Trophoblast cell (in vitro differentiated cells and primary cell): Measurements from ENCODE around the gene LRBA.
A peak's percentile ranks its signal among the peaks of the same experiment; 100 is the strongest.

Source experiments
- DNase-seq, 2 donors: peaks; one replicate each; pipeline ENCODE4 v3.0.0-alpha.2; 2016
- H2AFZ ChIP-seq: 2 replicates; pipeline ENCODE4 v1.6.1; 2013; ENCODE audit warnings: low read length, moderate library complexity, mild to moderate bottlenecking; ENCODE audit not compliant: insufficient read depth, poor library complexity
- H2AK5ac ChIP-seq: 2 replicates; pipeline ENCODE4 v1.6.1; 2013; ENCODE audit warnings: mild to moderate bottlenecking, low read length
- H2BK120ac ChIP-seq: 2 replicates; pipeline ENCODE4 v1.6.1; 2013; ENCODE audit warnings: low read length, mild to moderate bottlenecking, moderate library complexity; ENCODE audit not compliant: insufficient read depth, poor library complexity
- H2BK12ac ChIP-seq: 2 replicates; pipeline ENCODE4 v1.6.1; 2013; ENCODE audit warnings: mild to moderate bottlenecking, low read length, moderate library complexity
- H2BK5ac ChIP-seq: 2 replicates; pipeline ENCODE4 v1.6.1; 2013; ENCODE audit warnings: low read length, low read depth, moderate library complexity, mild to moderate bottlenecking; ENCODE audit not compliant: poor library complexity
- H3K14ac ChIP-seq: 2 replicates; pipeline ENCODE4 v1.6.1; 2013; ENCODE audit warnings: mild to moderate bottlenecking, low read length
- H3K18ac ChIP-seq: 2 replicates; pipeline ENCODE4 v1.6.1; 2013; ENCODE audit warnings: mild to moderate bottlenecking, low read length
- H3K23ac ChIP-seq: 2 replicates; pipeline ENCODE4 v1.6.1; 2013; ENCODE audit warnings: low read length
- H3K27ac ChIP-seq: 2 replicates; pipeline ENCODE4 v1.5.1; 2013; ENCODE audit warnings: low read depth, mild to moderate bottlenecking, inconsistent platforms, low read length, moderate library complexity
- H3K27me3 ChIP-seq: 2 replicates; pipeline ENCODE4 v1.6.1; 2013; ENCODE audit warnings: inconsistent platforms, mild to moderate bottlenecking, low read length, moderate library complexity; ENCODE audit not compliant: insufficient read depth
- H3K36me3 ChIP-seq, 2 experiments: 1 replicate in 1 of 2; 2 replicates in 1 of 2; pipeline ENCODE4 v1.6.1; 2013; ENCODE audit warnings: low read length in 2 of 2, mild to moderate bottlenecking in 2 of 2, moderate library complexity in 1 of 2; ENCODE audit not compliant: insufficient read depth in 2 of 2, control insufficient read depth in 1 of 2
- H3K4ac ChIP-seq: 2 replicates; pipeline ENCODE4 v1.6.1; 2013; ENCODE audit warnings: low read depth, mild to moderate bottlenecking, low read length, moderate library complexity
- H3K4me1 ChIP-seq, 2 experiments: 1 replicate in 1 of 2; 2 replicates in 1 of 2; pipeline ENCODE4 v1.6.1; 2013; ENCODE audit warnings: low read length in 2 of 2, mild to moderate bottlenecking in 2 of 2, moderate library complexity in 1 of 2; ENCODE audit not compliant: insufficient read depth in 2 of 2, control insufficient read depth in 1 of 2
- H3K4me2 ChIP-seq: 2 replicates; pipeline ENCODE4 v1.6.1; 2013; ENCODE audit warnings: inconsistent platforms, mild to moderate bottlenecking, low read length, moderate library complexity
- H3K4me3 ChIP-seq: 2 replicates; pipeline ENCODE4 v1.5.1; 2013; ENCODE audit warnings: mild to moderate bottlenecking, low read depth, low read length, inconsistent platforms
- H3K79me1 ChIP-seq: one replicate; pipeline ENCODE4 v1.6.1; 2013; ENCODE audit warnings: low read length
- H3K79me2 ChIP-seq: 2 replicates; pipeline ENCODE4 v1.6.1; 2013; ENCODE audit warnings: low read length, mild to moderate bottlenecking; ENCODE audit not compliant: control insufficient read depth, insufficient read depth, poor library complexity
- H3K9ac ChIP-seq: 2 replicates; pipeline ENCODE4 v1.6.1; 2013; ENCODE audit warnings: mild to moderate bottlenecking, low read length
- H3K9me3 ChIP-seq: 2 replicates; pipeline ENCODE4 v1.6.1; 2013; ENCODE audit warnings: low read depth, mild to moderate bottlenecking, control low read depth, inconsistent platforms, low read length; ENCODE audit not compliant: insufficient read depth
- H4K12ac ChIP-seq: 2 replicates; pipeline ENCODE4 v1.6.1; 2013; ENCODE audit warnings: low read depth, mild to moderate bottlenecking, low read length, moderate library complexity
- H4K8ac ChIP-seq: 2 replicates; pipeline ENCODE4 v1.6.1; 2013; ENCODE audit warnings: low read depth, mild to moderate bottlenecking, low read length, moderate library complexity
- H4K91ac ChIP-seq: one replicate; pipeline ENCODE4 v1.6.1; 2013; ENCODE audit warnings: low read depth, mild to moderate bottlenecking, low read length, moderate library complexity
- WGBS: extraction: QIAGEN DNeasy Blood & Tissue Kit; methylation state at CpG from one replicate; pipeline ENCODE4 v1.1.7; 2013; ENCODE audit warnings: missing lambda C conversion rate; ENCODE audit not compliant: insufficient read length, insufficient coverage; ENCODE audit errors: extremely low coverage; 5-methylcytosine and 5-hydroxymethylcytosine counted together

LRBA gene

DNA sequence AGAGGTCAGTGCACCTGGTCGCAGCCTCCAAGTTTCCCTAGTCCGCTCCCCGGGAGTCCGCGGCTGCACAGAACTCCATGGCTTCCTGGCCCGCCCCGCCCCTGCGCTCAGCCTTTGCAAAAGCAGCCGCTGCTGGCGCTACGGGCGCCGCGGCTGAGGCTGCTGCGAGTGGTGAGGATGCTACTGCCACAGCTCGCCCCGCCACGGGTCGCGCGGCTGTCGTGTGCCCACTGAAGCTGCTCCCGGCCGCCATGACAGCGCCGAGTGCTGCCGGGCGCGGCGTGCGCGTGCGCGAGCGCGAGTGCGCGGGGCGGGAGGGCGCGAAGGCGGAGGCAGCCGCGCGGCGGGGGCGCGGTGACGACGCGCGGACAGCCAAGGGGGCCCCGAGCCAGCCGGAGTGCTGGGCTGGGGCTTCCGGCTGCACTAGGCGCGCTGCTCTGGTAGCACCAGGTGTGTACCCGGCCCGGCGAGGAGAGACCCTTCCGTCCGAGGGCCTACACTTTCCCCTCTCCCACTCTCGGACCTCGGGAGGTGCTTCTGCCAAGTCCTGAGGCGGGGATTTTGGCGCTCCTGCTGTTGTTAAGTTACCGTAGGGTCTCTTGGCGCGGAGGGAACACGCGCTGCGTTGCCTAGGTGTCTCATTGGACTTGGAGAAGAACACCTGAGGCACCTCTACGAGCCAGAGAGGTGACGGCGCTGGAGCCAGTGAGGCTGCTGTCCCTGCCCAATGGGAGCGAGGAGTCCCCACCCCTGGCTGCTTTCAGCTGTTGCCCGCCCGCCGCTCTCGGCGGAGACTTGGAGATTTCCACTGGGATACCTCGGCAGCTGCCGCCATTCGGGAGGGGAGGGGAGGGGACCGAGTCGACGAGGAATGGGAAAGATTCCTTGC lies 619 bp upstream of the LRBA start:
- H3K14ac ChIP-seq: peak overlapping the region; percentile 97
- peak overlapping the region; percentile 96 for H3K18ac ChIP-seq
- H2BK12ac ChIP-seq: peak overlapping the region; percentile 34
- H3K79me1 ChIP-seq: peaks cover 13% of the 10 kb centered on the region
- H4K8ac ChIP-seq: peak overlapping the region; percentile 98
- peak overlapping the region; percentile 98 for H2AFZ ChIP-seq
- WGBS: no CpG with 5 or more reads among the region's 87 CpGs
- no peaks in the 10 kb centered on the region for H3K36me3 ChIP-seq
- peak overlapping the region; percentile 99 for H3K4me3 ChIP-seq
- no peaks in the 10 kb centered on the region for H3K9me3 ChIP-seq
- peak overlapping the region; percentile 55 for H3K4ac ChIP-seq
- no peaks in the 10 kb centered on the region for H3K27me3 ChIP-seq
- H2BK5ac ChIP-seq: peak overlapping the region; percentile 95
- H2BK120ac ChIP-seq: peak overlapping the region; percentile 88
- H3K9ac ChIP-seq: peak overlapping the region; percentile 90
- H4K91ac ChIP-seq: peak overlapping the region; percentile 95
- no peak overlapping the region for H3K23ac ChIP-seq
- H2AK5ac ChIP-seq: peak overlapping the region; percentile 27
- peak overlapping the region; percentile 98 for H3K27ac ChIP-seq
- peak overlapping the region; percentile 94 for H3K4me2 ChIP-seq
- H4K12ac ChIP-seq: peak overlapping the region; percentile 88
- DNase-seq: peak; percentile 93 to 98
- H3K79me2 ChIP-seq: peaks cover 8% of the 10 kb centered on the region
- peaks cover 0 to 2% of the 10 kb centered on the region in 2 experiments for H3K4me1 ChIP-seq

DNA sequence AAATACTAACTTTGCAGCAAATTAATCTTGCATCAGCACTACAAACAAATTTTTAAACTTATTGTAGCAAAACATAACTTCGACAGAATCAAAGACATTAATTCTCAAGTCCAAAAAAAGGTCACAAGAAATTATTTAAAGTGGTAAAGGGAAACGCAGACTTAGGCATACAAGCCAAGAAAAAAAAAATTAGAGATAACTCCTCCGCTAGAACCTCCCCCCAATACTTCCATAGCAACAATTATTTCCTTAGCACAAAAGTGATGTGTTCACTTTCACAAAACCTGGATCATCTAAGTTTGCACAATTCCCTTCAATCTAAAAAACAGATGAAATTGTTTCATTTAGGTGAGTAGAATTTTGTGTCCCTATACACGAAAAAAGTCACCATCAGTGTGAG lies 1.1 kb downstream of the LRBA start:
- Histone ChIP-seq H2AFZ (no peak overlapping the region), H2BK120ac (no peak overlapping the region), H3K4me1 (peaks cover 0 to 2% of the 10 kb centered on the region in 2 experiments), H3K79me2 (peaks cover 8% of the 10 kb centered on the region), H3K9ac (no peak overlapping the region), H3K23ac (no peak overlapping the region), H4K8ac (no peak overlapping the region), H3K9me3 (no peaks in the 10 kb centered on the region), H3K4me2 (peak overlapping the region; percentile 94), H3K4me3 (no peak overlapping the region), H3K18ac (no peak overlapping the region), H3K27me3 (no peaks in the 10 kb centered on the region), H2BK12ac (no peak overlapping the region), H4K91ac (no peak overlapping the region), H2BK5ac (no peak overlapping the region), H3K36me3 (no peaks in the 10 kb centered on the region), H4K12ac (no peak overlapping the region), H3K4ac (no peak overlapping the region), H3K14ac (no peak overlapping the region), H2AK5ac (no peak overlapping the region), H3K79me1 (peaks cover 13% of the 10 kb centered on the region), H3K27ac (no peak overlapping the region)
- DNase-seq: no peak
- WGBS: no CpG with 5 or more reads among the region's 4 CpGs

DNA sequence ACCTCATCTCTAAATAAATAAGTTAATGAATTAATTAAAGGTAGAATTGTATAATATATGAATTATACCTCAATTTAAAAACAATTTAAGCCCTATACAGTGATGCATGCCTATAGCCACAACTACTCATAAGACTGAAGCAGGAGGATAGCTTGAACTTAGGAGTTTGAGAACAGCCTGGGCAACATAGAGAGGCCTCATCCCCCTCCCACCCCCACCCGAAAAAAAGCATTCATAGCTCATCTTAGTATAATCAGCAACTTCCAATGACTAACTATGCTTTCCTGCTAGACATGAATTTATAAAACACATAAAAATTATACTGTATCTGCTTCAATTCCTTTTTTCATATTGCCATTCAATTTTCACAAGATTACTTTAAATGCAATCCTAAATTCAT lies 1.6 kb downstream of the LRBA start:
- peaks cover 0 to 2% of the 10 kb centered on the region in 2 experiments for H3K4me1 ChIP-seq
- H3K27ac ChIP-seq: no peak overlapping the region
- DNase-seq: no peak
- no peak overlapping the region for H3K23ac ChIP-seq
- H3K36me3 ChIP-seq: no peaks in the 10 kb centered on the region
- H3K14ac ChIP-seq: no peak overlapping the region
- no peak overlapping the region for H4K8ac ChIP-seq
- no peaks in the 10 kb centered on the region for H3K9me3 ChIP-seq
- H3K4me3 ChIP-seq: no peak overlapping the region
- H2BK5ac ChIP-seq: no peak overlapping the region
- no CpG with 5 or more reads among the region's 1 CpG for WGBS
- peaks cover 8% of the 10 kb centered on the region for H3K79me2 ChIP-seq
- H3K27me3 ChIP-seq: no peaks in the 10 kb centered on the region
- no peak overlapping the region for H2BK12ac ChIP-seq
- no peak overlapping the region for H2AK5ac ChIP-seq
- H3K18ac ChIP-seq: no peak overlapping the region
- no peak overlapping the region for H3K4ac ChIP-seq
- peaks cover 13% of the 10 kb centered on the region for H3K79me1 ChIP-seq
- H3K9ac ChIP-seq: no peak overlapping the region
- no peak overlapping the region for H4K12ac ChIP-seq
- peak overlapping the region; percentile 37 for H3K4me2 ChIP-seq
- no peak overlapping the region for H2BK120ac ChIP-seq
- no peak overlapping the region for H2AFZ ChIP-seq
- H4K91ac ChIP-seq: no peak overlapping the region

DNA sequence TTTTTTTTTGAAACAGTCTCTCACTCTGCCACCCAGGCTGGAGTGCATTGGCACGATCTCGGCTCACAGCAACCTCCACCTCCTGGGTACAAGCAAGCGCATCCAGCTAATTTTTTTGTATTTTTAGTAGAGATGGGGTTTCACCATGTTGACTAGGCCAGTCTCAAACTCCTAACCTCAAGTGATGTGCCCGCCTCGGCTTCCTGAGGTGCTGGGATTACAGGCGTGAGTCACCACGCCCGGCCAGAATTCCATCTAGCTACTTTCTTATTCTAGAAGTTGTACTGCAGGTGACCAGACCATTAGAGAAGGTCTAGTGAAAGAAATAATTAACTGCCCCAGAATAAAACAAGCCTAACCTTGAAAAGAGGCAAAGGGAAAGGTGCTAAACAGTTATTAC lies 2.3 kb downstream of the LRBA start:
- peaks cover 0 to 2% of the 10 kb centered on the region in 2 experiments for H3K4me1 ChIP-seq
- H3K4me3 ChIP-seq: no peak overlapping the region
- H3K4me2 ChIP-seq: peak overlapping the region; percentile 13
- peaks cover 8% of the 10 kb centered on the region for H3K79me2 ChIP-seq
- no peak overlapping the region for H2AFZ ChIP-seq
- H3K27ac ChIP-seq: no peak overlapping the region
- no peak overlapping the region for H2BK120ac ChIP-seq
- DNase-seq: peak; percentile 27 to 50
- no peak overlapping the region for H4K91ac ChIP-seq
- peaks cover 13% of the 10 kb centered on the region for H3K79me1 ChIP-seq
- no peak overlapping the region for H3K18ac ChIP-seq
- no peak overlapping the region for H2BK5ac ChIP-seq
- no peak overlapping the region for H4K12ac ChIP-seq
- no peak overlapping the region for H2AK5ac ChIP-seq
- no peak overlapping the region for H4K8ac ChIP-seq
- no peak overlapping the region for H3K9ac ChIP-seq
- H3K9me3 ChIP-seq: no peaks in the 10 kb centered on the region
- no peak overlapping the region for H2BK12ac ChIP-seq
- no peaks in the 10 kb centered on the region for H3K27me3 ChIP-seq
- H3K23ac ChIP-seq: no peak overlapping the region
- peak overlapping the region; percentile 40 for H3K4ac ChIP-seq
- WGBS: no CpG with 5 or more reads among the region's 8 CpGs
- no peak overlapping the region for H3K14ac ChIP-seq
- H3K36me3 ChIP-seq: no peaks in the 10 kb centered on the region
